Trophoblast cell (in vitro differentiated cells and primary cell): ENCODE measurements around the gene CSF2.

Experiments
- DNase-seq, 2 donors: peaks; one replicate each; pipeline ENCODE4 v3.0.0-alpha.2; 2016
- H2AFZ ChIP-seq: 2 replicates; pipeline ENCODE4 v1.6.1; 2013; ENCODE audit warnings: low read length, moderate library complexity, mild to moderate bottlenecking; ENCODE audit not compliant: insufficient read depth, poor library complexity
- H2AK5ac ChIP-seq: 2 replicates; pipeline ENCODE4 v1.6.1; 2013; ENCODE audit warnings: mild to moderate bottlenecking, low read length
- H2BK120ac ChIP-seq: 2 replicates; pipeline ENCODE4 v1.6.1; 2013; ENCODE audit warnings: low read length, mild to moderate bottlenecking, moderate library complexity; ENCODE audit not compliant: insufficient read depth, poor library complexity
- H2BK12ac ChIP-seq: 2 replicates; pipeline ENCODE4 v1.6.1; 2013; ENCODE audit warnings: mild to moderate bottlenecking, low read length, moderate library complexity
- H2BK5ac ChIP-seq: 2 replicates; pipeline ENCODE4 v1.6.1; 2013; ENCODE audit warnings: low read length, low read depth, moderate library complexity, mild to moderate bottlenecking; ENCODE audit not compliant: poor library complexity
- H3K14ac ChIP-seq: 2 replicates; pipeline ENCODE4 v1.6.1; 2013; ENCODE audit warnings: mild to moderate bottlenecking, low read length
- H3K18ac ChIP-seq: 2 replicates; pipeline ENCODE4 v1.6.1; 2013; ENCODE audit warnings: mild to moderate bottlenecking, low read length
- H3K23ac ChIP-seq: 2 replicates; pipeline ENCODE4 v1.6.1; 2013; ENCODE audit warnings: low read length
- H3K27ac ChIP-seq: 2 replicates; pipeline ENCODE4 v1.5.1; 2013; ENCODE audit warnings: low read depth, mild to moderate bottlenecking, inconsistent platforms, low read length, moderate library complexity
- H3K27me3 ChIP-seq: 2 replicates; pipeline ENCODE4 v1.6.1; 2013; ENCODE audit warnings: inconsistent platforms, mild to moderate bottlenecking, low read length, moderate library complexity; ENCODE audit not compliant: insufficient read depth
- H3K36me3 ChIP-seq, 2 experiments: 1 replicate in 1 of 2; 2 replicates in 1 of 2; pipeline ENCODE4 v1.6.1; 2013; ENCODE audit warnings: low read length in 2 of 2, mild to moderate bottlenecking in 2 of 2, moderate library complexity in 1 of 2; ENCODE audit not compliant: insufficient read depth in 2 of 2, control insufficient read depth in 1 of 2
- H3K4ac ChIP-seq: 2 replicates; pipeline ENCODE4 v1.6.1; 2013; ENCODE audit warnings: low read depth, mild to moderate bottlenecking, low read length, moderate library complexity
- H3K4me1 ChIP-seq, 2 experiments: 1 replicate in 1 of 2; 2 replicates in 1 of 2; pipeline ENCODE4 v1.6.1; 2013; ENCODE audit warnings: low read length in 2 of 2, mild to moderate bottlenecking in 2 of 2, moderate library complexity in 1 of 2; ENCODE audit not compliant: insufficient read depth in 2 of 2, control insufficient read depth in 1 of 2
- H3K4me2 ChIP-seq: 2 replicates; pipeline ENCODE4 v1.6.1; 2013; ENCODE audit warnings: inconsistent platforms, mild to moderate bottlenecking, low read length, moderate library complexity
- H3K4me3 ChIP-seq: 2 replicates; pipeline ENCODE4 v1.5.1; 2013; ENCODE audit warnings: mild to moderate bottlenecking, low read depth, low read length, inconsistent platforms
- H3K79me1 ChIP-seq: one replicate; pipeline ENCODE4 v1.6.1; 2013; ENCODE audit warnings: low read length
- H3K79me2 ChIP-seq: 2 replicates; pipeline ENCODE4 v1.6.1; 2013; ENCODE audit warnings: low read length, mild to moderate bottlenecking; ENCODE audit not compliant: control insufficient read depth, insufficient read depth, poor library complexity
- H3K9ac ChIP-seq: 2 replicates; pipeline ENCODE4 v1.6.1; 2013; ENCODE audit warnings: mild to moderate bottlenecking, low read length
- H3K9me3 ChIP-seq: 2 replicates; pipeline ENCODE4 v1.6.1; 2013; ENCODE audit warnings: low read depth, mild to moderate bottlenecking, control low read depth, inconsistent platforms, low read length; ENCODE audit not compliant: insufficient read depth
- H4K12ac ChIP-seq: 2 replicates; pipeline ENCODE4 v1.6.1; 2013; ENCODE audit warnings: low read depth, mild to moderate bottlenecking, low read length, moderate library complexity
- H4K8ac ChIP-seq: 2 replicates; pipeline ENCODE4 v1.6.1; 2013; ENCODE audit warnings: low read depth, mild to moderate bottlenecking, low read length, moderate library complexity
- H4K91ac ChIP-seq: one replicate; pipeline ENCODE4 v1.6.1; 2013; ENCODE audit warnings: low read depth, mild to moderate bottlenecking, low read length, moderate library complexity
- WGBS: extraction: QIAGEN DNeasy Blood & Tissue Kit; methylation state at CpG from one replicate; pipeline ENCODE4 v1.1.7; 2013; ENCODE audit warnings: missing lambda C conversion rate; ENCODE audit not compliant: insufficient read length, insufficient coverage; ENCODE audit errors: extremely low coverage; 5-methylcytosine and 5-hydroxymethylcytosine counted together

CSF2 gene

GRCh38 chr5:132057498-132058255 lies 15.9 kb upstream of the CSF2 start:
- no peak for DNase-seq
- no CpG with 5 or more reads among the region's 12 CpGs for WGBS
- no peak overlapping the region for H4K12ac ChIP-seq
- H3K23ac ChIP-seq = no peak overlapping the region
- H4K91ac ChIP-seq = no peak overlapping the region
- no peaks in the 10 kb centered on the region for H3K9me3 ChIP-seq
- no peak overlapping the region for H3K18ac ChIP-seq
- H3K9ac ChIP-seq = no peak overlapping the region
- no peak overlapping the region for H3K14ac ChIP-seq
- H3K27me3 ChIP-seq = no peaks in the 10 kb centered on the region
- no peak overlapping the region for H2AK5ac ChIP-seq
- H4K8ac ChIP-seq = no peak overlapping the region
- H3K4ac ChIP-seq = no peak overlapping the region
- H3K4me2 ChIP-seq = no peak overlapping the region
- H3K4me1 ChIP-seq = no peaks in the 10 kb centered on the region
- no peak overlapping the region for H3K27ac ChIP-seq
- no peak overlapping the region for H2BK12ac ChIP-seq
- H3K4me3 ChIP-seq = no peak overlapping the region
- H2BK5ac ChIP-seq = no peak overlapping the region
- no peak overlapping the region for H2AFZ ChIP-seq
- H3K36me3 ChIP-seq = no peaks in the 10 kb centered on the region
- no peaks in the 10 kb centered on the region for H3K79me2 ChIP-seq
- no peaks in the 10 kb centered on the region for H3K79me1 ChIP-seq
- no peak overlapping the region for H2BK120ac ChIP-seq

DNA sequence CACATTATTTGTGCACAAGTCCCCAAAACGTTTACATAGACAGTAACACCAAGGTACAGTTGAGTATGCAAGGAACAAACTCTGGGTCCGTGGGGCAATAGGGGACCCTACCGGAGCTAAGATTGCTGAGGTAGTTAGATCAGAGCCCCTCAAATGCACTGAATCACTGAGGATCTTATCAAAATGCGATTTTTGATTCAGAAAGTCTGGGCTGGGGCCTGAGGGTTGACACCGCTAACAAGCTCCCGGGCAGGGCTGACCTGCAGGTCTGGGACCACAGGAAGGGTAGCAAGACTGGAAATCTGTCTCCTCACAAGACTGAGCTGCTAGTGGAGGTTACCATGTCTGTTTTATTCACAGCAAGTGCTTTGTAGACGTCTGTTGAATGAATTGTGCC lies 14.9 kb upstream of the CSF2 start:
- no peaks in the 10 kb centered on the region for H3K36me3 ChIP-seq
- no peak overlapping the region for H2BK120ac ChIP-seq
- H4K8ac ChIP-seq = no peak overlapping the region
- no peaks in the 10 kb centered on the region for H3K9me3 ChIP-seq
- no peak overlapping the region for H2BK5ac ChIP-seq
- H3K18ac ChIP-seq = no peak overlapping the region
- WGBS = no CpG with 5 or more reads among the region's 7 CpGs
- no peak overlapping the region for H2AK5ac ChIP-seq
- H3K4ac ChIP-seq = no peak overlapping the region
- no peak overlapping the region for H3K27ac ChIP-seq
- no peaks in the 10 kb centered on the region for H3K79me2 ChIP-seq
- H3K14ac ChIP-seq = no peak overlapping the region
- H3K4me3 ChIP-seq = no peak overlapping the region
- H4K91ac ChIP-seq = no peak overlapping the region
- H2AFZ ChIP-seq = no peak overlapping the region
- no peaks in the 10 kb centered on the region for H3K27me3 ChIP-seq
- no peak overlapping the region for H4K12ac ChIP-seq
- H3K4me1 ChIP-seq = no peaks in the 10 kb centered on the region
- H2BK12ac ChIP-seq = no peak overlapping the region
- DNase-seq = no peak
- H3K23ac ChIP-seq = no peak overlapping the region
- no peak overlapping the region for H3K9ac ChIP-seq
- no peak overlapping the region for H3K4me2 ChIP-seq
- no peaks in the 10 kb centered on the region for H3K79me1 ChIP-seq

DNA sequence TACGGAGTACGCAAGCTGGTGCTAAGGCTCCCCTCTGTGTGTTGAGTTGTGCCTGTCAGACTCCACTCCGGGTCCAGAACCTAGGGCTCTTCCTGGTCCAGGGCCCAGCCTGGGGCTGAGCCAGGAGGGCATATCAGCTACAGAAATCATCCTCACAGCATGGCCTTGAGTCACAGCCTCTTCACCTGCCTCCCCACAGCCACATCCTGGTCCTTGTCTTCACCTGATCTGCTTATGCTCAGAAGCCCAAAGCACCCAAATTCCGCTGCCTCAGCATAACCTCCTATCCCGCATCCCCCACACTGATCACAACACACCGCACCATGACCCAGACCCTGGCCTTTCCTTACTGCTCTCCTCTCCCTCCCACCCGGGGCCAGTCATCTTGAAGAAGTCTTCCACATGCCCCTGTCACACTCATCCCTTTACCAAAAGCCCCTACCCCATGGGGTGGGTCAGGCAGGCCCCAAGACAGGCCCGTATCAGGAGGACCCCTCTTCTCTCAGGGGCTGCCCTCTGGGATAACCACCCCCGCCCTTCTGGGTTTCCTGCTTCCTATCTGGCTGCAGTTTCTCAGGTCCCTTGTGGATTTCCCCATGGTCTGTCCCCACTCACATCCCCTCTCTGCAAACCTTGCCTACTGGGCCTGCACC lies 14.4 kb upstream of the CSF2 start:
- DNase-seq = no peak
- H3K9ac ChIP-seq = no peak overlapping the region
- no peak overlapping the region for H2BK12ac ChIP-seq
- H3K4me1 ChIP-seq = no peaks in the 10 kb centered on the region
- H4K12ac ChIP-seq = no peak overlapping the region
- H3K9me3 ChIP-seq = no peaks in the 10 kb centered on the region
- H2BK120ac ChIP-seq = no peak overlapping the region
- H3K4ac ChIP-seq = no peak overlapping the region
- H4K8ac ChIP-seq = no peak overlapping the region
- H2AFZ ChIP-seq = no peak overlapping the region
- H3K14ac ChIP-seq = no peak overlapping the region
- no peak overlapping the region for H3K4me2 ChIP-seq
- H3K4me3 ChIP-seq = no peak overlapping the region
- H3K23ac ChIP-seq = no peak overlapping the region
- H3K27ac ChIP-seq = no peak overlapping the region
- WGBS = no CpG with 5 or more reads among the region's 9 CpGs
- no peaks in the 10 kb centered on the region for H3K36me3 ChIP-seq
- H3K79me1 ChIP-seq = no peaks in the 10 kb centered on the region
- H3K18ac ChIP-seq = no peak overlapping the region
- no peak overlapping the region for H2AK5ac ChIP-seq
- H3K27me3 ChIP-seq = no peaks in the 10 kb centered on the region
- H4K91ac ChIP-seq = no peak overlapping the region
- H3K79me2 ChIP-seq = no peaks in the 10 kb centered on the region
- H2BK5ac ChIP-seq = no peak overlapping the region

DNA sequence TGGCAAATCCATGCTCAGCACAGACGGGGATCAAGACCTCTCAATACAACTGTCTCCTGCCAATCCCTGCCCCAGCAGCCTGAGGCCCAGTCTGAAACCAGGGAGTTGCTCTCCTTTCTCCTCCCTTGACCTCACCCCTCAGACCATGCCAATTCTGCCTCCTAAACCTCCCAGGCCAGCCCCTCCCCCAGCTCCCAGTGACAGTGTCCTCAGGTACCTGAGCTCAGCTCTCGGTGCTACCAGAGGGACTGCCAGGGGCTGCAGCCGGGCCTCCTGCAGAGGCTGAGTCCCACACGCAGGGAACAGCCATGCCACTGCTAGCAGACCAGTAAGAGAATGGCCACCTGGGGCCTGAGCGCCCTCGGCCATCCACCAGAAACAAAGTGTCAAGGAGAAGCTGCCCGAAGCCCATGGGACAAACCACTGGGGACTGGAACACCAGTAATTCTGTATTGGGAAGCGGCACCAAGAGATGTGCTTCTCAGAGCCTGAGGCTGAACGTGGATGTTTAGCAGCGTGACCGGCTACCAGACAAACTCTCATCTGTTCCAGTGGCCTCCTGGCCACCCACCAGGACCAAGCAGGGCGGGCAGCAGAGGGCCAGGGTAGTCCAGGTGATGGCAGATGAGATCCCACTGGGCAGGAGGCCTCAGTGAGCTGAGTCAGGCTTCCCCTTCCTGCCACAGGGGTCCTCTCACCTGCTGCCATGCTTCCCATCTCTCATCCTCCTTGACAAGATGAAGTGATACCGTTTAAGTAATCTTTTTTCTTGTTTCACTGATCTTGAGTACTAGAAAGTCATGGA lies 13.7 kb upstream of the CSF2 start:
- no peak overlapping the region for H2BK5ac ChIP-seq
- H2BK120ac ChIP-seq = no peak overlapping the region
- H2BK12ac ChIP-seq = no peak overlapping the region
- no peaks in the 10 kb centered on the region for H3K79me2 ChIP-seq
- no CpG with 5 or more reads among the region's 13 CpGs for WGBS
- no peak overlapping the region for H3K14ac ChIP-seq
- H4K91ac ChIP-seq = no peak overlapping the region
- H4K8ac ChIP-seq = no peak overlapping the region
- no peak overlapping the region for H3K23ac ChIP-seq
- no peak for DNase-seq
- no peak overlapping the region for H3K27ac ChIP-seq
- no peaks in the 10 kb centered on the region for H3K79me1 ChIP-seq
- H2AFZ ChIP-seq = no peak overlapping the region
- H3K18ac ChIP-seq = no peak overlapping the region
- no peak overlapping the region for H3K4me3 ChIP-seq
- H3K4me1 ChIP-seq = no peaks in the 10 kb centered on the region
- no peak overlapping the region for H3K4ac ChIP-seq
- H4K12ac ChIP-seq = no peak overlapping the region
- no peaks in the 10 kb centered on the region for H3K27me3 ChIP-seq
- H3K4me2 ChIP-seq = no peak overlapping the region
- H3K36me3 ChIP-seq = no peaks in the 10 kb centered on the region
- H3K9ac ChIP-seq = no peak overlapping the region
- H3K9me3 ChIP-seq = no peaks in the 10 kb centered on the region
- H2AK5ac ChIP-seq = no peak overlapping the region
